Right forelimb (tissue), 1 donor: ENCODE measurements around the gene ZSCAN16.
A peak's percentile ranks its signal among the peaks of the same experiment; 100 is the strongest.

Source experiments
- DNase-seq: peaks from one replicate; pipeline ENCODE4 v3.0.0-alpha.2; 2018

ZSCAN16 gene

DNA sequence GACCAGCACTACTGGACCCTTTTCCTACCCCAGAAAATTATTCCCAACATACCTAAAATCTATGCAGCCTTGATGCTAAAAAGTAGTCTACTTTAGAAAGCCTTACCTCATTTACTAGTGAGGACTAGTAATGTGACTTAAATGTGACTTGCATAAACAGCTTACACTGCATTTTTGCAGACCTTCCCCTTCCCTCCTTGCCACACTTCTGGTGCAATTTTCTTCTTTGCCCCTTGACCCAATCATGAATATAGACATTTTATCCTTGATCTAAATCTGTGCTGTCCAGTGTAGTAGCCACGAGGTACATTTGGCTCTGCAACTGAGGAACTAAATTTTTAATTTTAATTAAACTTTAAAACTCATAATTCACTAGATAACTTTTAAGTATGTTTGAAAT lies 10.3 kb downstream of the ZSCAN16 start:
- DNase-seq = no peak

GRCh38 chr6:28135393-28135792 lies 11.0 kb downstream of the ZSCAN16 start:
- no peak for DNase-seq

- DNase-seq = peak; percentile 93
Measured at GRCh38 chr6:28136585-28137504, 12.4 kb downstream of the ZSCAN16 start.

GRCh38 chr6:28137505-28137981 lies 13.1 kb downstream of the ZSCAN16 start:
- no peak for DNase-seq

- DNase-seq = no peak
Measured at GRCh38 chr6:28139860-28140543, 15.6 kb downstream of the ZSCAN16 start.

- DNase-seq = no peak
Measured at GRCh38 chr6:28140616-28141015, 16.2 kb downstream of the ZSCAN16 start.

DNA sequence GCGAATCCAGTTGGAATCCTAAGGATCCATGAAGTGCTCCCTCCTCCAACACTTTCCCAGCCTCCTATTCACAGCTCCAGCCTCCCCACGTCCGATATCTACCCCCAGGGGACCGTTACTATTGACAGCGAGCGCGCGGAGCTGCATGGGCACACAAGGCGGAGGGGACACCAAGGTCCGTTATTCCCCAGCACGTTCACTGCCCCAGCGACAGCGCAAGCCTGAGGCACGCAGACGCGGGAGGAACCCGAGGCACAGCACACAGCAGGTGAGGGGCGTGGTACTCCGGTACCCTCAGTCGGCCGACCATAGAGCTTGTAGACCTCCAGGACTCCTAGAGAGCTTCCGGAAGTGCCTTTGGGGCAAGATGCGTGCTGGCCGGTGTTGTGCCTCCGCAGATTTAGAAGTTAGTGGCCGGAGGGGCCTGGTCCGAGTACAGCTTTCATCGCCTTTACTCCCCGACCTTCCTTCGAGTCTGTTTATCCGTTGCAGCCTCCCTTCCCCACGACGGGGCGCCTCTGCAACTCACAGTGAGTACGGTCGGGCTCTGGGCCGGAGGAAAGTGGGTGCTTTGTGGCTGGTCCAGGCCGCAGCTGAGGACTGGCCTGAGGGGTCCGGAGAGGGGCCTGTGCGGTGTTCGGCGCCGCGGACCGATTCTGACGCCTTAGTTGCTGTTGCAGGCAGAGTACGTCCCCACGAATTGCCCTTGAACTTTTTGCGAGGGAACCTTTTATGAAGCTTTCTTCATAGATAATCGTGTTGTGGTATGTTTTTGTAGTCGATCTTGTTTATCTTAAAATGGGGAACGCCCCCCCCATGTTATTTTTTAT lies 17.3 kb downstream of the ZSCAN16 start, which contains the start of gene ZKSCAN8:
ZKSCAN8 (plus strand) TSS at position 384 of the 830 bp plus-strand sequence. CDS start 6,525 bp downstream, outside the sequence.
- DNase-seq = peak; percentile 86

GRCh38 chr6:28142446-28142845 lies 18.0 kb downstream of the ZSCAN16 start:
- DNase-seq = no peak

- DNase-seq = no peak
Measured at GRCh38 chr6:28145231-28145630, 20.8 kb downstream of the ZSCAN16 start.

- DNase-seq = no peak
Measured at GRCh38 chr6:28152531-28152930, 28.1 kb downstream of the ZSCAN16 start.

- no peak for DNase-seq
Measured at GRCh38 chr6:28153546-28153945, 29.1 kb downstream of the ZSCAN16 start.

- no peak for DNase-seq
Measured at GRCh38 chr6:28154357-28154756, 29.9 kb downstream of the ZSCAN16 start.

DNA sequence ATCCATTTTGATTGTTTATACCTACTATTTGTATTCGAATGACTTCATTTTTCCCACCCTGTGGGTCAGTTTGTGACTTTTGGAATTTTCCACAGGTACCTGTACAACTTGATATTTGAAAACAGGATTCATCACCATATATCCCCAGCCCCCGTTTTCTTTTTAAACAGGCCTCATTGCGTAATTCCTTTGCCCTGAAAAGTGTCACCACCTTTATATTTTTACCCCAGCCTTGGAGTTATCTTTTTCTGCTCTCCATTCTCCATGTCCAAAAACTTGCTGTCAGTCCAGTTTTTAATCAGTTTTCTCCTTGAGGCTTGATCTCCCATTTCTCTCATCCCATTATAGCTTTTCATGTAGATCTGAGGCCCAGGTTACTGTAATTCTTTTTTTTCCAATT lies 33.9 kb downstream of the ZSCAN16 start:
- no peak for DNase-seq

DNA sequence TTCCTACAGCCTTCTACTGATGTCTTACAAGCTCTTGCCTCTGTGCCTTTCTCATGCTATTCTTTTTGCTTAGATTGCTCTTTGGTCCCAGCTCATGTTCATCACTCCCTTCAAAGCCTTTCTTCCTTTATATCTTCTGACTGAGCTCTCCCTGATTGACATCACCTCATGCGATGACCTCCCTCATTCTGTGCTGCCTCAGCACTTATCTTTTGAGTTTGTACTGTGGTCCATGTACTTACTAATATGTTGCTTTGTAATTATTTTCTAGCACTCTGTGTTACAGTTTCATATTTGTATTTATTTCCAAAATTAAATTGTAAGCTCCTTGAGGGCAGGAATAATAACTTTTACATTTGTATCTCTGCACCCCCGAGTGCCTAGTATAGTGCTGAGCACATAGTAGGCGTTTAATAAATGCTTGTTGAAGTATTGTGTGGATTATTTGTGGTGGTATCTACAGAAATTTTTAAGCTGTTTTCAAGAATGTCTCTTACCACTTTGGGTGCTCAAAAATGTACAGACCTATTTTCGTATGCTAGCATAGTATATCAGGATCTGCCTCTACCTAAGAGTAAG lies 34.7 kb downstream of the ZSCAN16 start:
- DNase-seq = no peak

DNA sequence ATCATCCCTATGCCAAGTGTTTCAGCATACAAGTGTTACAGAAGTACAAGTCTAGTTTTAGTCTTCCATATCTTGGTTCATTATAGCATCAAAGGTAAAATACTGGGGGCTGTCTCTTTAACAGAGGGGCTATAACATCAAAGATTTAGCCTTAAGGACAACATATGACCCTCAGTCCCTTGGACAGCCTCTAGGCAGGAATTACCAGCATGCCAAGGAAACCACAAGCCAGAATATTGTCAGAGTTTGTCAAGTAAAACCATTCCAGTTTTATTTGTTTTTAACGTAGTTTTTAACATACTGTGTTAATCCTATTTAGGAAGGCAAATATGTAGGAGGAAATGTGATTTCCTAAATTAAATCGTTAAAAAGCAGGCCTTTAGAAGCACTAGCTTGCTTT lies 35.8 kb downstream of the ZSCAN16 start:
- DNase-seq = no peak

DNA sequence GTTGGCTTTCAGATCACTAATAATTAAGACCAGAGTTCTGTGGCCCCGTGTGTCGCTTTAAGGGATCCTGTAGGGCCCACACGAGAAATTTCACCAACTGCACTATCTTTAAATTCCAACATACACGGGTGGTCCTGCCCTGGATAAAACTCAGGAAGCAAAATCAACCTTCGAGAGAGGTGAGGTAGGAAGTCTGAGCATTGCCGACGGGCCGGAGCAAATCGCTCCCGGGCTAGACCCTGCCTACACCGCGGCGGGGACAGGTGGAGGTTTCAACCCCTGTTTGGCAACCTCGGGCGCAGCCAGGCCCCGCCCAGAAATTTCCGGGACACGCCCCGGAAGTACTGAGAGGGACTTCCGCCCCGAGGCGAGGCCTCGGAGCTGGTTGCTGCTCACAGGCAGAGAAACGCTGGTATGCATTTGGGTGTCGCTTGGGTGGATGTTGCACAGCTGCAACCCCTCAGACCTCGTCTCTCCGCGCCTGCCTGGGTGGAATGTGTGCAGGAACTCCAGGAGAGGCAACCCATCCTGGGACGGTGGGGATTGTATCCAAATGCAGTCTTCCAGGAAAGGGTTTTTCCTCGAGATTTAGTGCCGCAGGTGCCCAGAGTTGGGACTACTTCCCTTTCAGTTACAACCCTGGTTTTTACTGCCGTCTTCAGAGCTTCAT lies 37.1 kb downstream of the ZSCAN16 start:
- peak; percentile 81 for DNase-seq

- no peak for DNase-seq
Measured at GRCh38 chr6:28165563-28165962, 41.2 kb downstream of the ZSCAN16 start.

DNA sequence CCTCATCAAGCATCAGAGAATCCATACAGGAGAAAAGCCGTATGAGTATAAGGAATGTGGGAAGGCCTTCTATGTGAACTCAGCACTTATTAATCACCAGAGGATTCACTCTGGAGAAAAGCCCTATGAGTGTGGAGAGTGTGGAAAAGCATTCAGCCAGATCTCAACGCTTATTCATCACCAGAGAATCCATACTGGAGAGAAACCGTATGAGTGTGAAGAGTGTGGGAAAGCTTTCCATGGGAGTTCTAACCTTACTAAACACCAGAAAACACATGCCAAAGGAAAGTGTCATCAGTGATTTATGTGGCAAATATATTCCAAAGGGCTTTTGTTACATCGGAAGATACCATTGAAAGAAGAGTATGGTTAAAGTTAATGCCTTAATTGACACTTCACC lies 42.7 kb downstream of the ZSCAN16 start:
- DNase-seq = no peak

DNA sequence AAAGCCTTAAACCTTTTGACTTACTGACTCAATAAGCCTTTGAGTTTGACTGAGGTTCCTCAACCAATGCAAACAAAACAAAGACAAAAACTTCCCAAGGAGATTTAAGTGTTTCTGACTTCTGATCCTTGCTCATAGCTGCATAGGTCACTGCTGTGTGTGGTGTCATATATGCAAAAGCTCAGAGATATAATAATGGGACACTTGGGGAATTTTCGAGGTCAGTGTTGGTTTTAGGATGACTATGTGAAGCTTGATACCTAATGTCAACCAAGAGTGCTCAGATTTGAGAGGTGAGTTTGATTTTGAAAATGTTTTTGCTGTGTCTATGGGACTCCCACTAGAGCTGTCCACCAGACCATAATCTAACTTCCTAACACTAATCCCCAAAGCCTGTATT lies 43.5 kb downstream of the ZSCAN16 start:
- DNase-seq = no peak

DNA sequence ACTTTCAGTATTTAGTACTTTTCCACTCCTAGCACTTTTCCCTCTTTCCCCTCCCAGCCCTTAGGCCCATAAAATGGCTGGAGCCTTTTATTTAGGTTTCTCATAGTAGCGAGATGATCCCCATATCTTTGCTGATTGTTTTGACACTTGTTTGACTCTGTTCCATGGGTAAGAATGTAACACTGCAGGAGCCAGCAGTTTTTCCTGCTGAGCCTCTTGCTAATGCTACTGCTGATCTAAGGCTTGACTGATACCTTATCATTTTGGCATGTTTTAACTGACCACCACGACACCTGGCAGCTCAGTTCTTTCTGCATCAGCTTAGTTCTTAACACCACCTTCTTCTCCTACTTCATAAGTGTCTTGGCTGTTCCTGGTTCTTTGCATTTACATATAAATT lies 46.9 kb downstream of the ZSCAN16 start:
- no peak for DNase-seq

GRCh38 chr6:28172006-28172405 lies 47.6 kb downstream of the ZSCAN16 start:
- no peak for DNase-seq

DNA sequence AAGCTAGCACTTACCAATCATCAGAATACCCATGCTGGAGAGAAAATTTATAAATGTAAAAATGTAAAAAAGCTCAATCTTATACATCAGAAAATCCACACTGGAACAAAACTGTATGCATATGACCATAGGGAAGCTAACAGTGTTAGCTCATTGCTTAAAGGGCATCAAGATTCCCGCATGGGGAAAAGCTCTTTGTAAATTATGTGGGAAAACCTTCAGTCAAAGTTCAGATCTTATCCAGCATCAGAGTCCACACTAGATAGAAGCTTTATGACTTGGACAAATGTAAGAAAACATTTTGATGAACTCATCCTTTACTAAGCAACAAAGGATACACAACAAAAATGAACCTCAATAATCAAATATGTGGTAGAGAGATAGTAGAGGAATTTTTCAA lies 52.0 kb downstream of the ZSCAN16 start:
- no peak for DNase-seq
